Smooth muscle cell (in vitro differentiated cells): ENCODE measurements around the gene EXD2. TPM values are rescaled to one million over a fixed set of nuclear protein-coding genes. Genes with fewer than 3 reads are reported as not detected.

Experiments used
- DNase-seq: peaks from one replicate; lab custom pipeline; 2025; ENCODE audit not compliant: unreplicated experiment; lab: John Stamatoyannopoulos, UW
- H2AFZ ChIP-seq: fragments of 200-600 bp; sonication (generic); 2 replicates; pipeline ENCODE4 v1.6.0; 2016; ENCODE audit warnings: antibody characterized with exemption, low read depth, mild to moderate bottlenecking
- H3F3A ChIP-seq: fragments of 200-600 bp; sonication (generic); 2 replicates; pipeline ENCODE4 v1.6.0; 2017; ENCODE audit warnings: antibody characterized with exemption, low read depth
- H3K27ac ChIP-seq: fragments of 200-600 bp; sonication (generic); 2 replicates; pipeline ENCODE4 v1.5.1; 2016; ENCODE audit warnings: low read depth, mild to moderate bottlenecking
- H3K27me3 ChIP-seq: fragments of 200-600 bp; sonication (generic); 2 replicates; pipeline ENCODE4 v1.6.1; 2016; ENCODE audit warnings: low read depth, mild to moderate bottlenecking
- H3K36me3 ChIP-seq: fragments of 200-600 bp; sonication (generic); 2 replicates; pipeline ENCODE4 v1.5.1; 2016; ENCODE audit warnings: low read depth
- H3K4me1 ChIP-seq: fragments of 200-600 bp; sonication (generic); 2 replicates; pipeline ENCODE4 v1.5.1; 2016; ENCODE audit warnings: low read depth
- H3K4me2 ChIP-seq: fragments of 200-600 bp; sonication (generic); 2 replicates; pipeline ENCODE4 v1.6.0; 2016; ENCODE audit warnings: mild to moderate bottlenecking
- H3K4me3 ChIP-seq: fragments of 200-600 bp; sonication (generic); 2 replicates; pipeline ENCODE4 v1.5.1; 2016; ENCODE audit warnings: mild to moderate bottlenecking
- H3K79me2 ChIP-seq: fragments of 200-600 bp; sonication (generic); 2 replicates; pipeline ENCODE4 v1.6.0; 2016; ENCODE audit warnings: low read depth, mild to moderate bottlenecking
- H3K9ac ChIP-seq: fragments of 200-600 bp; sonication (generic); 2 replicates; pipeline ENCODE4 v1.6.0; 2016; ENCODE audit warnings: low read depth
- H3K9me3 ChIP-seq: fragments of 200-600 bp; sonication (generic); replicated peaks from 2 replicates; pipeline ENCODE4 v1.5.1; 2016; ENCODE audit warnings: low read depth
- H4K20me1 ChIP-seq: fragments of 200-600 bp; sonication (generic); 2 replicates; pipeline ENCODE4 v1.6.0; 2016; ENCODE audit warnings: low read depth
- CTCF ChIP-seq: fragments of 200-600 bp; sonication (generic); IDR thresholded peaks from 2 replicates; pipeline ENCODE4 v1.5.1; 2017; ENCODE audit warnings: borderline replicate concordance, mild to moderate bottlenecking, antibody characterized with exemption; ENCODE audit not compliant: insufficient read depth, poor library complexity, severe bottlenecking
- WGBS: methylation state at CpG from one replicate; pipeline ENCODE4 v1.1.7; 2016; ENCODE audit warnings: low lambda C conversion rate; 5-methylcytosine and 5-hydroxymethylcytosine counted together
- polyA plus RNA-seq: library from polyadenylated mRNA; unstranded; fragments of >200 nt; fragmentation: Nextera tagmentation; extraction: Ambion mirVana; gene quantifications from 2 replicates; pipeline ENCODE4 v1.2.1, GENCODE V29; 2016
- total RNA-seq: library from RNA; depleted of rRNA; stranded (reverse); fragments of >200 nt; gene quantifications from 2 replicates; pipeline ENCODE4 v1.2.3, GENCODE V29; 2014

Gene EXD2
- total and polyA plus RNA-seq, 2 experiments from 2014 or later, result 12.0 to 12.5 TPM

GRCh38 chr14:69232388-69232787 is 41.1 kb downstream of the EXD2 start:
- no peak for TF ChIP-seq CTCF

GRCh38 chr14:69234106-69234505 is 42.8 kb downstream of the EXD2 start:
- no peaks in the 10 kb centered on the region for H4K20me1 ChIP-seq
- DNase-seq, result no peak
- no peak for TF ChIP-seq CTCF
- no peaks in the 10 kb centered on the region for H3K4me1 ChIP-seq
- no peaks in the 10 kb centered on the region for H3K9me3 ChIP-seq
- H3K36me3 ChIP-seq, result peaks cover 11% of the 10 kb centered on the region
- no peaks in the 10 kb centered on the region for H3F3A ChIP-seq
- no peak overlapping the region for H3K27ac ChIP-seq
- no peak overlapping the region for H2AFZ ChIP-seq
- H3K9ac ChIP-seq, result no peak overlapping the region
- no peak overlapping the region for H3K4me2 ChIP-seq
- no peaks in the 10 kb centered on the region for H3K27me3 ChIP-seq
- no peak overlapping the region for H3K4me3 ChIP-seq
- H3K79me2 ChIP-seq, result no peaks in the 10 kb centered on the region

More at GRCh38 chr14:69232388-69232787, 41.1 kb downstream of the EXD2 start:
- DNase-seq, result no peak
- H3K9me3 ChIP-seq, result no peaks in the 10 kb centered on the region
- H4K20me1 ChIP-seq, result no peaks in the 10 kb centered on the region
- no peak overlapping the region for H3K27ac ChIP-seq
- H3K79me2 ChIP-seq, result no peaks in the 10 kb centered on the region
- no peaks in the 10 kb centered on the region for H3F3A ChIP-seq
- no peak overlapping the region for H3K9ac ChIP-seq
- H3K27me3 ChIP-seq, result no peaks in the 10 kb centered on the region
- 91% methylated on average over 3 of the region's 3 CpGs for WGBS
- H2AFZ ChIP-seq, result no peak overlapping the region
- H3K4me2 ChIP-seq, result no peak overlapping the region
- no peaks in the 10 kb centered on the region for H3K36me3 ChIP-seq
- H3K4me1 ChIP-seq, result no peaks in the 10 kb centered on the region
- H3K4me3 ChIP-seq, result no peak overlapping the region

- no peak for DNase-seq
- H3K4me1 ChIP-seq, result no peaks in the 10 kb centered on the region
- H3K4me2 ChIP-seq, result no peak overlapping the region
- no peaks in the 10 kb centered on the region for H3F3A ChIP-seq
- TF ChIP-seq CTCF, result no peak
- H3K27me3 ChIP-seq, result no peaks in the 10 kb centered on the region
- H2AFZ ChIP-seq, result no peak overlapping the region
- no peak overlapping the region for H3K9ac ChIP-seq
- H3K27ac ChIP-seq, result no peak overlapping the region
- no peaks in the 10 kb centered on the region for H3K9me3 ChIP-seq
- H3K36me3 ChIP-seq, result peaks cover 11% of the 10 kb centered on the region
- H3K4me3 ChIP-seq, result no peak overlapping the region
- no peaks in the 10 kb centered on the region for H3K79me2 ChIP-seq
- H4K20me1 ChIP-seq, result no peaks in the 10 kb centered on the region
- WGBS, result 100% methylated on average over 1 of the region's 1 CpG
These were observed 44.4 kb downstream of the EXD2 start for GRCh38 chr14:69235708-69236107.

GRCh38 chr14:69237142-69237541 is 45.8 kb downstream of the EXD2 start:
- Histone ChIP-seq H3K4me1 (no peaks in the 10 kb centered on the region), H2AFZ (no peak overlapping the region)

More at GRCh38 chr14:69237142-69237541, 45.8 kb downstream of the EXD2 start:
- TF ChIP-seq CTCF, result no peak
- H3K79me2 ChIP-seq, result no peaks in the 10 kb centered on the region
- no peak for DNase-seq
- H3K4me2 ChIP-seq, result no peak overlapping the region
- peaks cover 11% of the 10 kb centered on the region for H3K36me3 ChIP-seq
- H3K9me3 ChIP-seq, result no peaks in the 10 kb centered on the region
- H3K4me3 ChIP-seq, result no peak overlapping the region
- no peak overlapping the region for H3K27ac ChIP-seq
- no peaks in the 10 kb centered on the region for H3K27me3 ChIP-seq
- no peak overlapping the region for H3K9ac ChIP-seq
- 94% methylated on average over 1 of the region's 1 CpG for WGBS
- no peaks in the 10 kb centered on the region for H3F3A ChIP-seq
- no peaks in the 10 kb centered on the region for H4K20me1 ChIP-seq
